Activated gamma-delta T cell (primary cell): Measurements from ENCODE around the gene CD52.
"Not testable (repeated sequence)": the region's sequence is repeated elsewhere in the genome, so short reads cannot be mapped to it uniquely, and the experiment has no call there.

Experiments
- DNase-seq: peaks from one replicate; lab custom pipeline; 2025; lab: John Stamatoyannopoulos, UW

The CD52 gene

GRCh38 chr1:26302733-26303405 is 14.9 kb upstream of the CD52 start:
- no peak for DNase-seq

DNA sequence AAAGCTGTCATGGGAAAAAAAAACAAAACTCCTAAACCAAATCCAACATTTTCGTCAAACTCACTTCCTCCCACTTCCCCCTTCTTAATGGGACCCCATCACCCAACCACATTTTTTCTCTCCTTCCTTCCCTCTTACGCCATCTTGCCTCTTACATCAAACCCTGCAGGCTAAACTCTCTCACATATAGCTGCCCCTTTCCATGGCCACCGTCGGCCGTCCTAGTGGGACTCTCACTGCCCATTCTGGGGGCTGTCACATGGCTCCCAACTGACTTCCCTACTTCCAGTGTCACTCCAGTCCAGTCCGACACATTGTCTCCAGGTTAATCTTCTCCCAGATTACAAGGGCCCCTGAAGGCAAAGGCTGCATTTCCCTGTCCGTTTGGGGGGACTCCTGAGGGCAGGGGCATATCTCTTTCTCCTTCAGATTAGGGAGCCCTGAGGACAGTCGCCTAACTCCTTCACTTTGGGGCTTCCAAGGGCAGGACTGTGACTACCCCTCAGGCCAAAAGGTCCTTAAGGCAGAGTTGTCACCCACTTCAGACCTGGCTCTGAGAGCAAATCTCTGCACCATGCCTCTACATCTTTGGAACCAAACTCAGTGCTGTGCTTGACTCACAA is 12.0 kb upstream of the CD52 start:
- no peak for DNase-seq

DNA sequence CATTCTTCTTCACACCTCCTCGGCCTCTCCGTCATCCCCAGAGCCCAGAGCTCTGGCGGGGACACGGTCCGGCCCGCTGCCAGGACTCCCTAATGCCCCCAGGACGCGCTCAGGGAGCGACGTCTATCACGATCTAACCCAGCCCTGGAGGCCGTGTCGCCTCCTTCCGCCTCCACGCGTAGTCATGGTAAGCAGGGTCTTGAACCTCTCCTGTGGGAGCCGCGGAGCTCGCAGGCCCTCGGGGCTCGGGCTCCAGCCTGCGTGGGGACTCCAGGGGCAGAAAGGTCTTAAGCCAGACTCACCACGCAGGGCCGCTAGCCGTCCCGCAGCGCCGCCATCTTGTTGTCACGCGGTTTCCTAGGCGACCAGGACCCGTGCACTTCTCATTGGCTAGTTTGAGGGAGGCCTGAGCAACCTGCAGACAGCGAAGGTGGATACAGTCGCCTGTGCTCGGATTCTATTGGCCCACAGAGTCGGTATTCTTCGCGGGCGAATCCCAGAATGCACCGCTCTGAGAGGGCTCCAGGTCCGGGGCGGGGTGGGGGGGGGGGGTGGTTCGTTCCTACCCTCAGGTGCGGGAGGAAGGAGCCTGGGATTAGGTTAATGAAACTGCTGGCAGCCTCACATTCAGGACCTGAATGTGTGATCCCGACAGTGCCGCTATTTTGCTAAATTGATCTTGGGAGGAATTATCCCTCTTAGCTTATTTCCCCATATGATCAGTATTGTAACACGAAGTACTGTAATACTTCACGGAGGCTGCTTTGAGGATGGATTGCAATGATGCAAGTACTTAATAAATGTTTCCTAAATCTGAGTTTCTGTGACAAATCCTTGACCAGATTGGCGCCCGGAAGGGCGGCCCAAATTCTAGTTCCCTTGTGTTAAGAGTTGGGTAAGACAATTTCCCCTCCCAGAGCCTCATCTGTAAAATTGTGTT is 11.2 kb upstream of the CD52 start, which contains the start of gene UBXN11:
TSS of gene UBXN11 (minus strand) at position 347 of the 940 bp plus-strand sequence. CDS start 3,753 bp downstream, outside the sequence.
- DNase-seq = peak; percentile 64

- DNase-seq = no peak
These were observed 10.4 kb upstream of the CD52 start for GRCh38 chr1:26307363-26307781.

GRCh38 chr1:26307966-26308899 is 9.5 kb upstream of the CD52 start:
- DNase-seq = not testable (repeated sequence)

GRCh38 chr1:26314501-26314900 is 3.3 kb upstream of the CD52 start:
- no peak for DNase-seq

- no peak for DNase-seq
These were observed 1.6 kb upstream of the CD52 start for GRCh38 chr1:26315874-26316850.

GRCh38 chr1:26317146-26317545 is 612 bp upstream of the CD52 start:
- no peak for DNase-seq

DNA sequence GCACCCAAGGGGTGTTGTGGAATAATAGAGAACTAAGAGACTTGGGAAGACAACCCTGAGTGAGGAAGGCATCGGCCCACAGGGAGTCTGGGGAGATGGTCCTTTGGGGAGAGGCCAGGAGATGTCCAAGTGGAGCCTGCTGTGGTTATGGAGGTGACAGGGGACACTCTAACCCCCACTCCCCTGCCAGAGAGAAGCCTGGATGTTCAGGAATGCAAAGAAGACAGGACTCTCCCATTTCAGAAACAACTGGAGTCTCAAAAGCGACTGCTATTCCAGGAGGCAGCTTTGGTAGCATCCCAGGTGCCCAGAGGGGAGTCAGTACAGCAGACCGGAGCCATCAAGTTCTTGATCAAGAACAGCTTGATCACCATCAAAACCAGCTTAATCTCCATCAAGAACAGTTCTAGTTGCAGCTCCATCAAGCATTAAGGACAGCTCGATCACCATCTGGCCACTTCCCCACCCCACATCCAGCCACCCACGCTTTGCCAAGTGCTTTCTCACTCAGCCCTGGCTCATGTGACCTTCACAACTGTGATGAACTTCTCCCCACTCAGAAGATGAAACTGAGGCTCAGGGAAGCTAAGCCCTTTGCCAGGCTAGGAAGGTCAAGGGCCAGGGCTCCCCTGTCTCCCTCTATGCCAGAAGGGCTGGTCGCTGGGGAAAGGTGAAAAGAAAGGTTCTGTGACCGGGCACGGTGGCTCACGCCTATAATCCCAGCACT is 743 bp downstream of the CD52 start:
- no peak for DNase-seq

GRCh38 chr1:26320896-26321295 is 3.1 kb downstream of the CD52 start:
- no peak for DNase-seq

- DNase-seq = peak; percentile 22
These were observed 3.7 kb downstream of the CD52 start for GRCh38 chr1:26321315-26322041.

- DNase-seq = no peak
These were observed 4.2 kb downstream of the CD52 start for GRCh38 chr1:26322042-26322331.

GRCh38 chr1:26323382-26323781 is 5.6 kb downstream of the CD52 start:
- no peak for DNase-seq

DNA sequence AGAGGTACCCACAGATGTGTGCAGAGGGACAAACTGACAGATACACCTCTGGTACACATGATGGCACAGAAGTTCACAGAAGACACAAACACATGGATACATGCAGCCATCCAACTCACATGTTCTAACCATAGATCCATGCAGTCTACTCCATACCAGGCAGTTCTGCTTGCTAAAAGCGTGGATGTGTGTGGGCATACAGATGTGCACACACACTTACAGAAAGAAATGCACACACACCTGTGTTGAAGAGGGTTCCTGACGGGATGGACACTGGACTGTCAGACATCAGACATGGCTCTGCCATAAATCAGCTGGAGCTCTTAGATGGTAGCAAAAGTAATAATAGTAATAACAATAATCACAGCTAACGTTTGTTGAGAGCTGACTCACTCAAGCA is 6.8 kb downstream of the CD52 start:
- DNase-seq = no peak

- DNase-seq = no peak
These were observed 10.2 kb downstream of the CD52 start for GRCh38 chr1:26327956-26328362.

GRCh38 chr1:26328597-26328996 is 10.8 kb downstream of the CD52 start:
- DNase-seq = no peak

DNA sequence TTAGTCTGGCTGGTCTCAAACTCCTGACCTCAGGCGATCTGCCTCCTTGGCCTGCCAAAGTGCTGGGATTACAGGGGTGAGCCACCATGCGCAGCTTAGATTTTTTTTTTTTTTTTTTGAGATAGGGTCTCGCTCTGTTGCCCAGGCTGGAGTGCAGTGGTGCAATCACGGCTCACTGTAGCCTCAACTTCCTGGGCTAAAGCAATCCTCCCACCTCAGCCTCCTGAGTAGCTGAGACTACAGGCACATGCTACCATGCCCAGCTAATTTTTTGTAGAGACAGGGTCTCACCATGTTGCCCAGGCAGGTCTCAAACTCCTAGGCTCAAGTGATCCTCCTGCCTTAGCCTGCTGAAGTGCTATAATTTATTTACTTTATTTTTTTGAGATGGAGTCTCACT is 11.6 kb downstream of the CD52 start:
- not testable (repeated sequence) for DNase-seq

GRCh38 chr1:26330276-26330675 is 12.5 kb downstream of the CD52 start:
- DNase-seq = no peak

- DNase-seq = not testable (repeated sequence)
These were observed 15.6 kb downstream of the CD52 start for GRCh38 chr1:26333312-26333711.
